Stimulated activated CD8-positive, alpha-beta memory T cell treated with anti-CD3 and anti-CD28 coated beads, Interleukin-15, amount 100 ng/mL, for 24 hours (primary cell): ENCODE results near the gene DBNDD1.
"Not testable (repeated sequence)": the region's sequence is repeated elsewhere in the genome, so short reads cannot be mapped to it uniquely, and the experiment has no call there.

Experiments used
- DNase-seq: peaks from one replicate; pipeline ENCODE4 v3.0.0-alpha.2; 2020; ENCODE audit warnings: low read depth

The DBNDD1 gene

DNA sequence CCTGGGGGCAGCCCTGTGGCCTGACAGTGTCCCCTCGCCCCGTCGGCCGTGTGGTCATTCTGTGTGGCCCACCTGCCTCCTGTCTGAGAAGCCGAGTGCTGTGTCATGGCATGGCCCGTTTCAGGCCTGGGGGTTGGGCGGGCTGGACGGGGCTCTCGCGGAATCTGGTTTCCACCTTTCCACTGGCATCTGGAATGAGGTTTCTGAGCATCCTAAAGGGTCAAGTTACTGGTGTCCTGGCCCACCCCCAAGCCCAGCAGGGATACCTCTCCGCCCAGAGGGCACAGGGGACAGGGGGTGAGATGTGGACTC, 7.8 kb downstream of the DBNDD1 start:
- DNase-seq: no peak

DNA sequence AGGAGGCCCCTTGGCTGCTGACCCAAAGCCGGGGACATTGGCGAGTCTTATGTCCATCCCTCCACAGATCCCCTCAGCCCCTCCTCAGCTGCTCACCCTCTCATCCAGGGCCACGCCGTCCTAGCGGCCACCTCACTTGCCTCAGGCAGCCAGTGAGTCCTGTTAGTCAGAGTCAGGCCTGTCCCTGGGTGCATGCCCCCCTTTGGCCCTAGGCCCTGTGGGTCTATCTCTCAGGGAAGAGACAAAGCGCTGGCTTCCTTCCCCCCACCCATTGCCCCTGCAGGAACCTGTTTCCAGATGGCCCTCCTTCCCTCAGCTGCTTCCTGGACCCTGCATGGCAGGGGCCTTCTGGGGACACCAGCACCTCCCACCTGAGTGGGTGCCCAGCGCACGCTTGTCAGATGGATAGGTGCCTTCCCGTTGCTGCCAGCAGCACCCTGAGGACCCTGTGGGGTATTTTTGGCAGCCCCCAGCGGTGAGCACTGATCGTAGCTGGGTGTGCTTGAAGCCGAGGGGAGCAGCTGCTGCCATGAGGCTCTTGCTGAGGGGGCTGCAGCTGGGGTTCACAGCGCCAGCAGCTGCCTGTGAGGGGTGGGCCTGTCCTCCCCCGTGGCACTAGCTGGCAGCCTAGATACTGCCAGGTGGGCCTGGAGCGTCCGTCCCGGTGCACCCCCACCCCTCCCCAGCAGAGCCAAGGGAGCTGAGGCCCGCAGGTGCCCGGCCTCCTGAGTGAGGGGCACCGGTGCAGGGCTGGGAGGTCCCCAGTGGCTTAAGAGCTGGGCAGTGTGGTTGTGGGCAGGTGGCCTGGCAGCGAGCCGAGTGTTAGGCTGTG, 8.4 kb downstream of the DBNDD1 start:
- DNase-seq: no peak

DNA sequence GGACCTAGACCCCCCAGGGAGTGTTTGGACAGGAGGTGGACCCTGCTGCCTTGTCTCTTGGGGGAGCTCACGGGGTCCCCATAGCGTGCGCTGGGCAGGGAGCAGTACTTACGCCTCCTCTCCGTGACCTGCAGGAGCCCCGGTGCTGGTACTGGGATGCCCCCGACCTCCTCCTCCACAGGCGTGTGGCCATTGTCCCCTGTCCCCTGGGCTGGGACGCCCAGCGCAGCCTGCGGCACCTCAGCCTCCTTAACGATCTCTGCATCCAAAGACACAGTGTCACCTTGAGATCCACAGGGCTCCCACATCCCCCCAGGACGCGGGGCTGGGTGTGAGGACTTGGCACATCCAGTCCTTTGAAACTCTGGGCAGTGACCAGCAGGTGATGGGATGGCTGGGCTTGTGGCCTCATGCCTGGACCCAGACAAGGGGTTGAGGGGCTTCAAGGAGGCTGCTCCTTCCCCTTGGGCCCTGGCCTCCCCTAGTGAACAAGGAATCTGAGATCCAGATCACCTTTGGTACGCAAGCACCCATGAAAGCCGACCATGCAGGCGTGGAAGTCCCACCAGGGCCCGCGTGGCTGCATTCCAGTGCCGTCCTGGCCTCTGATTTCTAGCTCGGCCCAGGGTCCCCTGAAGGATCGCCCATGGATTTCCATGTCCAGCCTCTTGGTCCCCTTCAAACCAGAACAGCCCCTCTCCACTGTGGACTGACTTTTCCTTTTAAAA, 9.9 kb downstream of the DBNDD1 start:
- no peak for DNase-seq

DNA sequence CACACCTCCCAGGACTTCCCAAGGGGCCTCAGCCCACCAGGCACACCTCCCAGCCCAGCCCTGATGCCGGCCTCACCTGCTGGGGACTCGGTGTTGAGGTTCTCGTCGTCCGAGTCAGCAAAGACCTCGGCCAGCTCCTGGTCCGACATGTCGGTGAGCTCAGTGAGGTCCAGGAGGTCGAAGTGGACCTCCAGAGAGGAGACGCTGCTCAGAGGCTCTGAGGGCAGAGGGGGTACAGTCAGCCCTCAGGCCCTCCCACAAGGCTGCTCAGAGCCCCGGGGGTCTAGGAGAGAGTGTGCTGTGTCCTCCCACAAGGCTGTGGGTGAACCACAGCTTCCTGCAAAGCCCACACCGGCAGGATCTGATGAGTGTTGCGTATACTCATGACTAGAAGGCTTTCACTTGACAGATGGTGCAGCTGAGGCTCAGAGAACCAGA, 10.5 kb downstream of the DBNDD1 start:
- no peak for DNase-seq

DNA sequence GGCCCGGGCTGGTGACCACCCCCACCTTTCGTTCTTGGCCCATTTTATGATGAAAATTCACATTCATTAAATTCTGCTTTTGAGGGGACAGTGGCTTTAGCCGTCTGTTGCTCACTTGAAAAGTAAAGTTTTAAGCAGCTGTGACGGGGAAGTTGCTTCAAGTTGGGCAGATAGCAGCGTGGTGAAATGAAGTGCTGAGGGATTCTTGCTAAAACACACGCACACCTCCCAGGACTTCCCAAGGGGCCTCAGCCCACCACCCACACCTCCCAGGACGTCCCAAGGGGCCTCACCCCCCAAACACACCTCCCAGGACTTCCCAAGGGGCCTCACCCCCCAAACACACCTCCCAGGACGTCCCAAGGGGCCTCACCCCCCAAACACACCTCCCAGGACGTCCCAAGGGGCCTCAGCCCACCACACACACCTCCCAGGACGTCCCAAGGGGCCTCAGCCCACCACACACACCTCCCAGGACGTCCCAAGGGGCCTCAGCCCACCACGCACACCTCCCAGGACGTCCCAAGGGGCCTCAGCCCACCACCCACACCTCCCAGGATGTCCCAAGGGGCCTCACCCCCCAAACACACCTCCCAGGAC, 11.5 kb downstream of the DBNDD1 start:
- DNase-seq: not testable (repeated sequence)

DNA sequence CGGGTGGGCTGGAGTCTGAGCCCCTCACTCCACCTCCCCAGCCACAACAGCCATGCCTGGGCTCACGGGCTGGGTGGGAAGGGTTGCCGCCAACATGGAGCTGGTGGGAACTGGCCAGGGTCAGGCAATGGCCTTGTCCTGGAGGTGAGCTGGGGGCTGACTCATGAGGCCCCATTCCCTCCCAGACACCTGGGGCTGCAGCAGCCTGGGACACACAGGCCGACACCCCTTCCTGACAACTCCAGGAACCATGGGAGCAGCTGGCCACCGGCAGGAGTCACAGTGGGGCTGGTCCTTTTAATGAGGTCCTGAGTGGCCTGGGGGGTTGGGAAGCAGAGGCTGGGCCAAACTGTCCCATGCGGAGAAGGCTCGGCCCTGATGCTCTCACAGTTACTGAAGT, 12.2 kb downstream of the DBNDD1 start:
- no peak for DNase-seq

DNA sequence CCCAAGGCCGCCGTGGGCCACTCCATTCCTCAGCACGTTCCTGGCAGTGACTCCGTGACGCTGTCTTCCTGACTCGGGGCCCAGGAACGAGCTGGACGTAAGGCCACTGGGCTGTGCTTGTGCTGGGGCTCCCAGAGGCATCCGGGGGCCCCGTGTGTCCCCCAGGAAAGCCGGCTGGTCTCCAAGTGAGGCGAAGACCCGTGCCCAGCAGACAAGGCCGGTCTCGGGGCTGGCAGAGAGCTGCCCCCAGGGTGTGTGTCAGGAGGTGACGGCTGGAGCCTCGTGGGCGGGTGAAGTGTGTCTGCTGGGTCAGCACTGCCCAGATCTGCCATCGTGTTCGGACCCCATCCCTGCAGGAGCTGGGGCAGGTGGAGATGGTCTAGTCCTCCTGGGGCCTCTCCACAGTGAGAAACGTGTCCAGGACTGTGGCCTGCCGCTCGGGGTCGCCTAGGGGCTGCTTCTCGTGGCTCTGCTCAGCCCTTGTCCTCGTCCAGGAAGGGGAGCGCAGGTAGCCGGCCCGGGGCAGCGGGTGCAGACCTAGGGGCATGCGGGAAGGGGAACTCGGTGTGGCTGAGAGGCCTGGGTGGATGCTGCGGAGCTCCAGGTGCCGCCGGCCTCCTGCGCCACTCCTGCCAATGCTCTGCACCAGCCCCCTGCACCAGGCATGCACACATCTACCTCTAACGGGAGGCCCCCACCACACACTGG, 13.1 kb downstream of the DBNDD1 start:
- DNase-seq: no peak

DNA sequence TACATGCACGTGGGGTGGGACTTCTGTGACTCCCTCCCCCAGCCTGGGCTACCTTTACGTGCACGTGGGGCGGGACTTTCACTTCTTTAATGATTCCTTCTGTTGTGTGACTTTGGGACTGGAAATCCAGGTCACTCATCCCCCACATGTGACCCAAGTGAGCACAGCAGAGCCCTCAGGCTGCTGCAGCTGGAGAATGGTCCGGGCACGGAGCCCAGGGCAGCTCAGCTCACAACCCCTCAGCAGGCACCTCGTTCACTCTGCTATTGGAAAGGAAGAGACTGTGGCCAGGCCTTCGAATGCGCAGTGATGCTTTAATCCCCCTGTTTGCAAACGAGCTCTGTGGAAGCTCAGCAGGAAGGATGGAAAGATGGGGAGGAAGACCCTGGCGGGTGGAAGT, 14.7 kb downstream of the DBNDD1 start:
- no peak for DNase-seq

DNA sequence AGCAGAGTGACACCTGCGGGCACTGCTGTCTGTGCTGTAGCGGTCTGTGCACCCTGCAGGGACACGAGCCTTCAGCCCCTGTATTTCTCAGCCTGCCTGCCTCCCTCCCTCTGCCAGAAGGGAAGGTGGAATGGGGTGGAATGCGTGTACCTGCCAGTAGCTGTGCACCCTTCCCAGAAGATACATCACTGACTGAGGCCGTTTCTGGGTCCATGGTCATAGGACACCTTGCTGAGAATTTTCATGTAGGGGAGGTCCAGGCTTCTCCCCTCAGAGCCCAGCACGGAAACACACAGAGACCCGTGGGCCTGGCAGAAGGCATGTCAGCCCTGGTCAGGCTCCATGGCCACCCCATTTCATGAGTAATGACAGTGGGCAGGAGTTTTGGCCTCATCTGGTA, 16.5 kb downstream of the DBNDD1 start:
- no peak for DNase-seq

DNA sequence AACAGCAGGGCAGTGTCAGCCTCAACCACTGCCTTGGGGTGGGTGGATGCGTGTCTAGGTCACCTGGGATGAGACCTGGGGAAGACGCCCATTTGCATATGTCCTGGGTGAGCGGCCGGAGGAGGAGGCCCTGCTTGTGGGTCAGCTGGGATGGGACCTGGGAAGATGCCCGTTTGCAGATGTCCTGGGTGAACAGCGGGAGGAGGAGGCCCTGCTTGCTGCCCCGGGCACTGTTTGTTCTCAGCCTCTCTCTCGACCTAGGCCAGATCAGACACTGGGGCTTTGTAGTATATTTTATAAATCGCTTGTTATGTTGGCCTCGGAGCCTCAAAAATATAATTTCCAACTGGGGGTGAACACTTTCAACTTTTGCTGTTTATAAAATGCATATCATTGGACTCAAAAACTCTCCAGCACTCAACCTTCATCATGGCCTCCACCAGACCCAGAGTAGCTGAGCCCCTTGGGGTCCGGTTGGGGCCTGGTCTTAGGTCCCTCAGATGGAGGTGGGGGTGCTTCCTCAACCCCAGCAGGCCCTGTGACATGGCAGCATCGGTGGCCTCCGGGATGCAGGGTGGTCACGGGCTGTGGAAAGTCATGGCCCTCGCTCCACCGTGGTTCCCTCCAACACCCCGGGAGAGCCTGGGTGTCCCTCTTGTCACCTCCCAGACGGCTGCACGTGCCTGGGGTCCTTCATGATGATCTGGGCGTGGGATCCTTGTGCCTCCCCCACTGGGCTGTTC, 17.3 kb downstream of the DBNDD1 start:
- DNase-seq: no peak

DNA sequence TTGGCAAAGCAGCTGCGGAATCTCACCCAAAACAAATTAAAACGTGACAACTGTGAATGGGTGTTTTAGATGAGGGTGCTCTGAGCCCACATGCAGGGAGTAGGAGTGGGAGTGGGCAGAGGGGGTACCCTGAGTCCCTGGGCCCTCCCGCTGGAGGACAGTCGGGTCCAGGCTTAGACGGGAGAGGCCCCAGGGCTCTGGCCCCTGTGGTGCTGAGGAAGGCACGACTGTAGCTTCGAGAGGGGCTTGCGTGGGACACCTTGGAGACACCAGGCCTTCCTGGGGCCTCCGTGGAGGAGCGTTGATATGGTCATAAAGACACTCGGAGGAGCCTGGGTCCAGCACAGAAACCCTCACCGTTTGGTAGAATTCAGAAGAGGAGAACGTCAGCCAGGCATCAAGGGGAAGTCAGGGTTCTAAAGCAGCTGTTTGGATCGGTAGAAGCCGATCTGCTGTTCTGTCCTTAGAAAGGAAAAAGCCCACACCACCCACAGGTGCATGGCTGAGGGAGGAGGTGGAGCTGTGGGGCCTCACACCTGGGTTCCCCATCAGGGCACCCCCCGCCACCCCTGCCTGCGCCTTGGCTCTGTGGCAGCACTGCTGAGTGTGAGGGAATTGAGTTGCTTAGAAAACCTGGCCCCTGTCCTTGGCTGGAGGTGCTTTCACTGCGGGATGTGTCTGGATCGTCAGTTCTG, 18.4 kb downstream of the DBNDD1 start:
- no peak for DNase-seq

DNA sequence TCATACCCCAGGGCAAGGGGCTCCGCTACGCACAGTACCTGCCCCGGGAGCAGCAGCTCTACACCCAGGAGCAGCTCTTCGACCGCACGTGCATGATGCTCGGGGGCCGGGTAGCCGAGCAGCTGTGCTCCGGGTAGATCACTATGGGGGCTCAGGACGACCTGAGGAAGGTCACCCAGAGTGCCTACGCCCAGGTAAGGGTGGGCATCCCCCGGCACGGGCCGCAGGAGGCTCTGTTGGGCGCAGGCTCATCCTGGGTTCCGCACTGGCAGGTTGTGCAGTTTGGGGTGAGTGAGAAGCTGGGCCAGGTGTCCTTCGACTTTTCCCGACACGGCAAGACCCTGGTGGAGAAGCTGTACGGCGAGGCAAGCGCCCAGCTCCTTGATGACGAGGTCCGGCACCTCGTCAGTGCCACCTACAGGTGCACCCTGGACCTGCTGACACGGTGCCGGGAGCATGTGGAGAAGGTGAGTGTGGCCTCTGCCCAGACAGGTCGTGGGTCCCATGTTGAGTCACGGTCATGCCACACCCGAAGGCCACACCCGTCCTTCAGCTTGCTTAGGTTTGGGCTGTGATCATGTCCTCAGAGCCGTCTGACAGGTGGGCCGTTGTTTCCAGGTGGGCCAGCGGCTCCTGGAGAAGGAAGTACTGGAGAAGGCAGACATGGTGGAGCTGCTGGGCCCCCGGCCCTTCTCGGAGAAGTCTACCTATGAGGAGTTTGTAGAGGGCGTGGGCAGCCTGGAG, 19.3 kb downstream of the DBNDD1 start:
- no peak for DNase-seq

DNA sequence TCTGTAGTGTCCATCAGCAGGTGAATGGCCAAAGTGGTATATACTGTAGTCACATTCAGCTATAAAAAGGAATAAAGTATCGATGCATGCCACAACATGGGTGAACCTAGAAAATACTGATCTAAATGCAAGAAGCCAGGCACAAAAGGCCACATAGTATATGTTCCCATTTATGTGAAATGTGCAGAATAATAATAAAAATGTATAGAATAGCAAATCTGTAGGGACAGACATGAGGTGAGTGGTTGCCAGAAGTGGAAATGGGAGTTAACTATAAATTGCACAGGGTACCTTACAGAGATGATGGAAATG, 23.1 kb downstream of the DBNDD1 start:
- no peak for DNase-seq

DNA sequence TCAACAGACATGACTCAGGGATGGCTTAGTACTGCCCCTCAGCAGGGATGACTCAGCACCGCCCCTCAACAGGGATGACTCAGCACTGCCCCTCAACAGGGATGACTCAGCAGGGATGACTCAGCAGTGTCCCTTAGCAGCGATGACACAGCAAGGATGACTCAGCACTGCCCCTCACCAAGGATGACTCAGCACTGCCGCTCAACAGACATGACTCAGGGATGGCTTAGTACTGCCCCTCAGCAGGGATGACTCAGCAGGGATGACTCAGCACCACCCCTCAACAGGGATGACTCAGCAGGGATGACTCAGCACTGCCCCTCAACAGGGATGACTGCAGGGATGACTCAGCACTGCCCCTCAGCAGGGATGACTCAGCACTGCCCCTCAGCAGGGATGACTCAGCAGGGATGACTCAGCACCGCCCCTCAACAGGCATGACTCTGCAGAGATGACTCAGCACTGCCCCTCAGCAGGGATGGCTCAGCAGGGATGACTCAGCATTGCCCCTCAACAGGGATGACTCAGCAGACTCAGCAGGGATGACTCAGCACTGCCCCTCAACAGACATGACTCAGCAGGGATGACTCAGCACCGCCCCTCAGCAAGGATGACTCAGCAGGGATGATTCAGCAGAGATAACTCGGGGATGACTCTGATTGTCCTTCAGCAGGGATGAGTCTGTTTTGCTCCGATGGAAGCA, 23.6 kb downstream of the DBNDD1 start:
- not testable (repeated sequence) for DNase-seq

DNA sequence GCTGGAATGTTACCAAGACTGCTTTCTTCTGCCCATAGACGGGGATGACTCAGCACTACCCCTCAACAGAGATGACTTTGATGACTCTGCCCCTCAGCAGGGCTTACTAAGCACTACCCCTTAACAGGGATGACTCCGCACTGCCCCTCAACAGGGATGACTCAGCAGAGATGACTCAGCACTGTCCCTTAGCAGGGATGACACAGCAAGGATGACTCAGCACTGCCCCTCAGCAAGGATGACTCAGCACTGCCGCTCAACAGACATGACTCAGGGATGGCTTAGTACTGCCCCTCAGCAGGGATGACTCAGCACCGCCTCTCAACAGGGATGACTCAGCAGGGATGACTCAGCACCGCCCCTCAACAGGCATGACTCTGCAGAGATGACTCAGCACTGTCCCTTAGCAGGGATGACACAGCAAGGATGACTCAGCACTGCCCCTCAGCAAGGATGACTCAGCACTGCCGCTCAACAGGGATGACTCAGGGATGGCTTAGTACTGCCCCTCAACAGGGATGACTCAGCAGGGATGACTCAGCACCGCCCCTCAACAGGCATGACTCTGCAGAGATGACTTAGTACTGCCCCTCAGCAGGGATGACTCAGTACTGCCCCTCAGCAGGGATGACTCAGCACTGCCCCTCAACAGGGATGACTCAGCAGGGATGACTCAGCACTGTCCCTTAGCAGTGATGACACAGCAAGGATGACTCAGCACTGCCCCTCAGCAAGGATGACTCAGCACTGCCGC, 24.4 kb downstream of the DBNDD1 start:
- DNase-seq: not testable (repeated sequence)

DNA sequence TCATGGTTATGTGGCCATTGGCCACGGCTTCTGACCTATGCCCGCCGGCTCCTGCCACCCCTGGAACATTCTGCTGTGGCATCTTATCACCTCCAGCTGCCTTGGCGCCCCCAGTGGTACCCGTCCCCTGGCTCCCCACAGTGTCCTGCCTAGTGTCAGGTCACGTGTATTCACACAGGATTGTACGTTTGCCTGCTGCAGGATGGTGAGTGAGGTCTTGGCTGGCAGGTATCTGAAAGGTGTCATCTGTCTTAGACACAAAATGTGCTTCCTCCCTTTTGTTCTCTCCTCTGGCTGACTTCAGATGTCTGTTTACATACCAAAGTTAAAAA, 24.9 kb downstream of the DBNDD1 start:
- no peak for DNase-seq

DNA sequence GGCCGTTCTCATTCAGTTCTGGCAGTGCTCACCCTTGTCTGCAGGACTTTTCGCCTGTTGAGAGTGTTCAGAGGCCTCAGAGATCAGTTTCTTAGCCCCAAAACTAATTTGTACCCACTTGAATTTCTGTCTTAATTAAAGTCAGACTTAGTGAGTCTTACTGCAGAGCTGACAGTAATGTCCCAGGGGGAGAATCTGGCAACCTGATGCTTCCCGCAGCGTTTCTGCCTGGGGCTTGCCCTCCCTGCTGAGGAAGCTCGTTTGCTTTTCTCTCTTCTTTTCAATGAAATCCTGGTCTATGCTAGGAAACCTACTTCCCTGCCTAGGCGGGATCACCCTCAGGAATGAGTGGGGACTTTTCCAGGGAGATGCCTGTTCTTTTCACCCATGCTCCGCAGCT, 25.3 kb downstream of the DBNDD1 start:
- no peak for DNase-seq

DNA sequence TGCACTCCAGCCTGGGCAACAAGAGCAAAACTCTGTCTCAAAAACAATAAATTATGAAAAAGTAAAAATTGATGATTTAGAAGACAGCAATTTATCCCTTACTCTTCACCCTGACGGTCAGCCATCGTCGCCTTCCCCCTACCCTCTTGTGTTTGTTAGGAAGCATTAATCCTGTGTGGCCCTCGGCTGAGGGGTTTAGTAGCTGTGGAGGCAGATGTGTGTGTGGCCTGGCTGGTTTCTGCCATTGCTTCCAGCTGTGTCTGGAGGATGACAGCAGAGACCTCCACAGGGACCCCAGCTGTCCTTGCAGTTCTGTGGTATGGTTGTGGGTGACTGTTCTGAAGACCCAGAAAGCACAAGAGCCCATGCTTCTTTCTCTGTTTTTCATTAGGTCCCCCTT, 25.9 kb downstream of the DBNDD1 start:
- DNase-seq: no peak

DNA sequence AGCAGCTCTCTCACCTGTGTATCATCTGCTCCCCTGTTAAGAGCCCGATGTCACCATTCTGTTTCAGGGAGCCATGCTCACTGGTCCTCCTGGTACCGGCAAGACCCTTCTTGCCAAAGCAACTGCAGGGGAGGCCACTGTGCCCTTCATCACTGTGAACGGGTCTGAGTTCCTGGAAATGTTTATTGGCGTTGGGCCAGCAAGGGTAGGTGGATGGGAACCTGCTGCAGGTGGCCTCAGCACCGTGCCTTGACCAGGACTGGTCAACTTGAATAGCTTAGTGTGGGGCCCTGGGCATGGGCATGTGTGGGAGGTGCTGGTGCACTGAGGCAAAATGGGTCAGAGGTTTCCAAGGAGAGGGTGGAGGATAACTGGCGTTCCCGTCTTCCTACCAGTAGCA, 28.5 kb downstream of the DBNDD1 start:
- no peak for DNase-seq

DNA sequence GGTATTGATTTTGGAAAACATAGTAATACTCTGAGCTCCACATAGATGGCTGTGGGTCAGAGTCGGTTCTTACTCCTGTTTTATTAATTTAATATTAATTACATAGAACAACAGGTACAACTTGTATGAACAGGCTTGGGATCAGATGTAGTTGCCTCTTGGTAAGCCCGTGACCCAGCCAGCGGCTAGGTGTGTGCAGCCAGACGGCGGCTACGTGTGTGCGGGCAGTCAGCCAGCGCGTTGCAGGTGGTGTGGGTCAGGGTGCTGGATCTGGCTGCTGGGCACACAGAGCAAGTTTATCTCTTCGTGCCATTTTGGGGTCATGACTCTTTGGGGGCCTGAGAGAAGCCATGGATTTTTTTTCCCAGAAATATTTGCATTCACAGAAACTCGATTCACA, 30.3 kb downstream of the DBNDD1 start:
- no peak for DNase-seq
